ENCODE measurements around the gene MAP2K1.

DNA sequence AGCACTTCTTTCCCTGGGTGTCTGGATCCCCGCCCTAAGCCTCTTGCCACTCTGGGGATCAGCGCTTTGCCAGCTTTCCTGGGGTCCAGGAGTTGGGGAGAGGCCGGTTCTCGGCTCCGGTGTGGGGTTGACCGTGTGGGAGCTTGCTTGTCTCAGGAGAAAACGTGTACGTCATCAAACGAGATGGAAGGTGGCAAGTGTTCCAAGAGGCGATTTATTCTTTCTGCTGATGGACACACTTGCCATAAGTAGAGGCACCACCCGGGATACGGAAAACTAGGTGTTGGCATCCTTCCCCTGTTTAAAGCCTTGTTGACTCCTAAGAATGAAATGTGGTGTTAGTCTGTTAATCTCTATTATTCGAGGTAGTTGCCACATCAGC is 118.7 kb downstream of the MAP2K1 start:
- TF ChIP-seq, protein P1, sequence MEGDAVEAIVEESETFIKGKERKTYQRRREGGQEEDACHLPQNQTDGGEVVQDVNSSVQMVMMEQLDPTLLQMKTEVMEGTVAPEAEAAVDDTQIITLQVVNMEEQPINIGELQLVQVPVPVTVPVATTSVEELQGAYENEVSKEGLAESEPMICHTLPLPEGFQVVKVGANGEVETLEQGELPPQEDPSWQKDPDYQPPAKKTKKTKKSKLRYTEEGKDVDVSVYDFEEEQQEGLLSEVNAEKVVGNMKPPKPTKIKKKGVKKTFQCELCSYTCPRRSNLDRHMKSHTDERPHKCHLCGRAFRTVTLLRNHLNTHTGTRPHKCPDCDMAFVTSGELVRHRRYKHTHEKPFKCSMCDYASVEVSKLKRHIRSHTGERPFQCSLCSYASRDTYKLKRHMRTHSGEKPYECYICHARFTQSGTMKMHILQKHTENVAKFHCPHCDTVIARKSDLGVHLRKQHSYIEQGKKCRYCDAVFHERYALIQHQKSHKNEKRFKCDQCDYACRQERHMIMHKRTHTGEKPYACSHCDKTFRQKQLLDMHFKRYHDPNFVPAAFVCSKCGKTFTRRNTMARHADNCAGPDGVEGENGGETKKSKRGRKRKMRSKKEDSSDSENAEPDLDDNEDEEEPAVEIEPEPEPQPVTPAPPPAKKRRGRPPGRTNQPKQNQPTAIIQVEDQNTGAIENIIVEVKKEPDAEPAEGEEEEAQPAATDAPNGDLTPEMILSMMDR (IDR thresholded peaks at IDR 0.05; ENCODE audit: low read depth, low read length) = no peak
- TF ChIP-seq, protein P2, sequence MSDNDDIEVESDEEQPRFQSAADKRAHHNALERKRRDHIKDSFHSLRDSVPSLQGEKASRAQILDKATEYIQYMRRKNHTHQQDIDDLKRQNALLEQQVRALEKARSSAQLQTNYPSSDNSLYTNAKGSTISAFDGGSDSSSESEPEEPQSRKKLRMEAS (IDR thresholded peaks at IDR 0.05; ENCODE audit: low read depth, low read length) = no peak
- TF ChIP-seq POLR2A (IDR thresholded peaks at IDR 0.05; ENCODE audit: extremely low read depth, insufficient read length) = no peak
- TF ChIP-seq MYC (IDR thresholded peaks at IDR 0.05; ENCODE audit: low read depth, low read length) = no peak

Measured in NB4 (cell line).